ENCODE data around the gene PARD3B. TPM values are rescaled to one million over a fixed set of nuclear protein-coding genes. Genes with fewer than 3 reads are reported as not detected.

The PARD3B gene
- total RNA-seq, 4 donors from 2014 or later: 32.6 to 65.7 (median 38.6) TPM

- Histone ChIP-seq H3K4me1 (no peaks in the 10 kb centered on the region), H3K4me3 (no peak overlapping the region), H3K36me3 (no peaks in the 10 kb centered on the region), H3K27ac (no peak overlapping the region), H3K9me3 (no peaks in the 10 kb centered on the region), H3K27me3 (no peaks in the 10 kb centered on the region)
- WGBS, 2 donors (ENCODE audit: low coverage in 1 of 2): 75 to 84% methylated on average over 5 of the region's 5 CpGs
- no peak for DNase-seq
- intact Hi-C loops (cut with DNase I; ENCODE audit: low total_unique reads): no loop called here
- TF ChIP-seq, protein P1, sequence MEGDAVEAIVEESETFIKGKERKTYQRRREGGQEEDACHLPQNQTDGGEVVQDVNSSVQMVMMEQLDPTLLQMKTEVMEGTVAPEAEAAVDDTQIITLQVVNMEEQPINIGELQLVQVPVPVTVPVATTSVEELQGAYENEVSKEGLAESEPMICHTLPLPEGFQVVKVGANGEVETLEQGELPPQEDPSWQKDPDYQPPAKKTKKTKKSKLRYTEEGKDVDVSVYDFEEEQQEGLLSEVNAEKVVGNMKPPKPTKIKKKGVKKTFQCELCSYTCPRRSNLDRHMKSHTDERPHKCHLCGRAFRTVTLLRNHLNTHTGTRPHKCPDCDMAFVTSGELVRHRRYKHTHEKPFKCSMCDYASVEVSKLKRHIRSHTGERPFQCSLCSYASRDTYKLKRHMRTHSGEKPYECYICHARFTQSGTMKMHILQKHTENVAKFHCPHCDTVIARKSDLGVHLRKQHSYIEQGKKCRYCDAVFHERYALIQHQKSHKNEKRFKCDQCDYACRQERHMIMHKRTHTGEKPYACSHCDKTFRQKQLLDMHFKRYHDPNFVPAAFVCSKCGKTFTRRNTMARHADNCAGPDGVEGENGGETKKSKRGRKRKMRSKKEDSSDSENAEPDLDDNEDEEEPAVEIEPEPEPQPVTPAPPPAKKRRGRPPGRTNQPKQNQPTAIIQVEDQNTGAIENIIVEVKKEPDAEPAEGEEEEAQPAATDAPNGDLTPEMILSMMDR (IDR thresholded peaks at IDR 0.05): no peak
- no peak for TF ChIP-seq POLR2A (IDR thresholded peaks at IDR 0.05)
- no peak for TF ChIP-seq POLR2AphosphoS5 (IDR thresholded peaks at IDR 0.05)
- in situ Hi-C loops (cut with MboI; ENCODE audit: low pct_ligation_motif_present in 1 of 4, low pct_unique_long_range_greater_than_20kb in 1 of 4, low sequenced_read_pairs in 3 of 4): no loop called here
These were observed 1098.7 kb downstream of the PARD3B start for GRCh38 chr2:205644018-205644417.

- WGBS, 2 donors (ENCODE audit: low coverage in 1 of 2): 76 to 77% methylated on average over 5 to 8 of the region's 8 CpGs
- intact Hi-C loops (cut with DNase I; ENCODE audit: low total_unique reads): no loop called here
- in situ Hi-C loops (cut with MboI; ENCODE audit: low pct_ligation_motif_present in 1 of 4, low pct_unique_long_range_greater_than_20kb in 1 of 4, low sequenced_read_pairs in 3 of 4): no loop called here
These were observed 1101.4 kb downstream of the PARD3B start for GRCh38 chr2:205646680-205647079.

GRCh38 chr2:205650450-205650849, 1105.2 kb downstream of the PARD3B start:
- TF ChIP-seq EP300 (IDR thresholded peaks at IDR 0.05; ENCODE audit: low read depth) (no peak), POLR2A (IDR thresholded peaks at IDR 0.05) (no peak), POLR2AphosphoS5 (IDR thresholded peaks at IDR 0.05) (no peak)
- TF ChIP-seq, protein P1 (IDR thresholded peaks at IDR 0.05): no peak
- Histone ChIP-seq H3K27ac (no peak overlapping the region), H3K9me3 (no peaks in the 10 kb centered on the region), H3K4me1 (no peaks in the 10 kb centered on the region), H3K27me3 (no peaks in the 10 kb centered on the region), H3K4me3 (no peak overlapping the region), H3K36me3 (no peaks in the 10 kb centered on the region)
- WGBS, 2 donors (ENCODE audit: low coverage in 1 of 2): 81 to 83% methylated on average over 2 to 4 of the region's 4 CpGs
- in situ Hi-C loops (cut with MboI; ENCODE audit: low pct_ligation_motif_present in 1 of 4, low pct_unique_long_range_greater_than_20kb in 1 of 4, low sequenced_read_pairs in 3 of 4) (loop anchor here in 3 of 4 donors (25.0 kb wide), 3 partner anchors 788 to 1313 kb away; no protein-coding TSS in a partner anchor), intact Hi-C loops (cut with DNase I; ENCODE audit: low total_unique reads) (no loop called here)
- no peak for DNase-seq

More at GRCh38 chr2:205646680-205647079, 1101.4 kb downstream of the PARD3B start:
- Histone ChIP-seq H3K27me3 (no peaks in the 10 kb centered on the region), H3K36me3 (no peaks in the 10 kb centered on the region), H3K4me1 (no peaks in the 10 kb centered on the region), H3K27ac (no peak overlapping the region), H3K4me3 (no peak overlapping the region), H3K9me3 (no peaks in the 10 kb centered on the region)
- no peak for DNase-seq
- no peak for TF ChIP-seq POLR2A (IDR thresholded peaks at IDR 0.05)
- TF ChIP-seq POLR2AphosphoS5 (IDR thresholded peaks at IDR 0.05): no peak
- TF ChIP-seq EP300 (IDR thresholded peaks at IDR 0.05; ENCODE audit: low read depth): no peak
- TF ChIP-seq, protein P1 (IDR thresholded peaks at IDR 0.05): no peak

DNA sequence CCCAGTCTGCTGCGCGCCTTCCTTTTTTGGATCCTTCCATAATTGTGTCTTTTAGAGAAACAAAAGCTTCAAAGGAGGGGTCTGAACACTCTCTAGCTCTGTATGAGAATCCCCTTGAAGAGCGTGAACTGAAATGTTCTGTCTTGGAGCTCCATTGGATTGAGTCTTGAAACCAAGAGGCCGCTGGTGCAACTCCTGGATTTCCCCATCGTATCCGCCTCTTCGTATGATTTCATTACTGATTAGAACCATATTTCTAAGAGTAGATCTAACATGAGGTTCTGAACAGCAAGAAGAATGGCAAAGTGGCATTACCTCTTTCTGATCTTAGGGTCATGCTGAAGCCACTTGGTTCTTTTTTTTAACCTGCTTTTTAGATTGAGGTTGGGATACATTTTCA, 1105.7 kb downstream of the PARD3B start:
- no peaks in the 10 kb centered on the region for H3K36me3 ChIP-seq

More for the DNA sequence above, 1105.7 kb downstream of the PARD3B start:
- intact Hi-C loops (cut with DNase I; ENCODE audit: low total_unique reads) (no loop called here), in situ Hi-C loops (cut with MboI; ENCODE audit: low pct_ligation_motif_present in 1 of 4, low pct_unique_long_range_greater_than_20kb in 1 of 4, low sequenced_read_pairs in 3 of 4) (loop anchor here in 3 of 4 donors (25.0 kb wide), 3 partner anchors 789 to 1314 kb away; no protein-coding TSS in a partner anchor)
- Histone ChIP-seq H3K4me3 (no peak overlapping the region), H3K9me3 (no peaks in the 10 kb centered on the region), H3K27me3 (no peaks in the 10 kb centered on the region), H3K27ac (no peak overlapping the region), H3K4me1 (no peaks in the 10 kb centered on the region)
- TF ChIP-seq POLR2AphosphoS5 (IDR thresholded peaks at IDR 0.05): no peak
- TF ChIP-seq POLR2A (IDR thresholded peaks at IDR 0.05): no peak
- no peak for TF ChIP-seq EP300 (IDR thresholded peaks at IDR 0.05; ENCODE audit: low read depth)
- TF ChIP-seq, protein P1 (IDR thresholded peaks at IDR 0.05): no peak
- WGBS, 2 donors (ENCODE audit: low coverage in 1 of 2): 96 to 97% methylated on average over 5 to 7 of the region's 7 CpGs
- no peak for DNase-seq

Data from transverse colon (tissue), 4 donors.